GM12873 (cell line): ENCODE data around the gene BCO2.

ENCODE experiments used
- CTCF ChIP-seq: IDR thresholded peaks from 2 replicates; pipeline ENCODE4 v1.5.1; 2012; ENCODE audit warnings: low read depth, mild to moderate bottlenecking, moderate library complexity, low read length, control low read depth; ENCODE audit not compliant: insufficient read depth; ENCODE audit errors: missing control alignments

Gene BCO2

GRCh38 chr11:112161012-112161411 is 14.3 kb upstream of the BCO2 start:
- TF ChIP-seq CTCF: no peak

GRCh38 chr11:112162761-112163546 is 12.4 kb upstream of the BCO2 start:
- TF ChIP-seq CTCF: no peak

GRCh38 chr11:112163875-112164685 is 11.2 kb upstream of the BCO2 start, which contains the start of gene IL18:
IL18 (minus strand) TSS chr11:112164094; CDS start chr11:112155053, 9,041 bp downstream.
- TF ChIP-seq CTCF: no peak

- no peak for TF ChIP-seq CTCF
Observed at GRCh38 chr11:112165049-112165448, 10.3 kb upstream of the BCO2 start.

- TF ChIP-seq CTCF: no peak
Observed at GRCh38 chr11:112166562-112166961, 8.8 kb upstream of the BCO2 start.

- TF ChIP-seq CTCF: no peak
Observed at GRCh38 chr11:112167145-112167544, 8.2 kb upstream of the BCO2 start, which contains the start of gene TEX12. TEX12 (plus strand) TSS chr11:112167372; CDS start chr11:112169269, 1,897 bp downstream.

- TF ChIP-seq CTCF: no peak
Observed at GRCh38 chr11:112172362-112172994, 2.8 kb upstream of the BCO2 start.
